GM18868 (cell line): ENCODE results near the gene TECTB.

Experiments used
- ATAC-seq: cut with Tn5 transposase; IDR thresholded peaks from one replicate; pipeline ENCODE4 v1.9.1; 2021; ENCODE audit warnings: mild to moderate bottlenecking, moderate library complexity; ENCODE audit not compliant: unreplicated experiment

Gene TECTB

DNA sequence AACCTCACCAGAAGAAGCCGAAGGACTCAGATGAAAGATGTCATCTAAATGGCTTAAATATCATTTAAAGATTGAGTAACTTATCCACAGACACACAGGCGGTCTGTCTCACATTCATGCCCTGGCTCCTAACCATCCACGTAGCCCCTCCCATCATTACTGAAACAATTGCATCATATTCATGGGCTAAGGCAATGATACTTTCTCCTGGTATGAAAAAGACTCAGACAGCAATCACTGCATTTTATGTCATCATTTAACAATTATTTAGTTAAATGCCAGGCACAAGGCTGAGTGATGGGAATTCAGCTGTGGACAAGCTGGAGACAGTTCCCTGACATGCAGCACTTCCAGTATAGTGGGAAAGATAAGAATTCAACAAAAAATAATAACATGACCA, 11.2 kb upstream of the TECTB start:
- no peak for ATAC-seq

DNA sequence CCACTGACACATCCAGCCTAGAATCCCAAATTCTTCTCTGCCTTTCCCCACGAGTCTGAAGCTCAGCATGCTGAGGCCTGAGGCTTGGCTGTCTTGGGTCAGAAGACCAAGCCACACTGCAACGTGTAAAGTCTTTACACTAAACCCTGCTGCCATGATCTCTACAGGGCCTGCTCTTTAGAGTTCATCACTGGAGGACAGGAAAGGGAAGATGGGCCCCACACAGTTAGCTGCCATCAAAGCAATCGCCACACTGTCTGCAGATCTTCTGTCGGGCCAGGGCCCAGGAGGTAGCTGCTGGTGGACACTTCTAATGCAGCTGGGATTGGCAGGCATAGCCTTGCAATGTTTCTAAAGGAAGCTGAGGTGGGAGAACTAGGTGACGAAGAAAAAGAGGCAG, 8.4 kb upstream of the TECTB start:
- ATAC-seq, result no peak

DNA sequence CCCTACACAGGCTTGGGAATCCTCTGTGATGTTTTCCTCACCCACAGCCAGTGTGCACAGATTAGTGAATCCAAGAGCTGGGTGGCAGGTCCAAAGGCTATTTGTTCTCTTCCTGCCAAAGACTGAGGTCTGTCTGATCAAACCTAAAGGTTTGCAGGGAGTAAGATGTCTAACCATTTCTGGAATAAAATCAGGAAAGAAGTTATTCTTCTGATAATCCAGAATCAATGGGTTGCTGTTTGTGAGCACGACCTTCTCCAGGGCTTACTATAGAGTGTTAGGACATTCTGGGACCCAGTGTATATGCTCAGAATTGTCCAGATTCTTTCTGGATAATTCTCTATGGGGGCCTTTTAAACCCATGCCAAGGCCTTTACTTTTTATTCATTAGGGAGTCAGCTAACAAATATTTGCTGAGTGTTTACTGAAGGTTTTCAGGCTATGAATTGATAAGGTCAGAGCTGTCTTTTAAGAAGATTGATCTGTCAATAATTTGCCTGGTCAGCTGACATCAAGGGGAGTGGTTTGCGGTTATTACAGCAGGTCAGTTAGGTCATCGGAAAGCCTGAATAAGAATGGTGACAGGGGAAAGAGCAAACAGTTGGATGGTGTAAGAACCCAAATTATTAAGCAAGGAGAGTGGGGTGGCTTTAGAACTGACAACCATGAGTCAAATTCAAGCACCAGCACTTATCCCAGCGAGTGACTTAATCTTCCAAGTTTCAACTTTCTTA, 7.5 kb upstream of the TECTB start:
- ATAC-seq, result no peak

DNA sequence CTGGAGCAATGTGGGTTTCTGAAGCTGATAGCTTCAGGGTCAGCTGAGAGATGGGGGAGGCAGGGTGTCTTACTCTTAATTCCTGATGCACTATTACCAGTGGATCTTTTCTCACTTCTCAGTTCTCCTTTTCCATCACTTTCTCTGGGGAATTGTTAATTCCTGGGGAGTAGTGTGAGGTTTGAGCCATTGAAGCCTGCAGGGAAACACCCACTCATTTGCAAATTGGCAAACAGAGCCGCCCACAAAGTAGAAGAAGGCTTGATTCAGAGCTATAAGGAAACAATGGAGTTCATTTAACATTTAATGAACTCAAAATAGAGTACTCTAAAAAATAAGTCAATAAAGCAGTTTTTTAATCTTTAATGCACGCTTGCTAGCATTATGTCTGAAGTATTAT, 4.3 kb upstream of the TECTB start:
- no peak for ATAC-seq

DNA sequence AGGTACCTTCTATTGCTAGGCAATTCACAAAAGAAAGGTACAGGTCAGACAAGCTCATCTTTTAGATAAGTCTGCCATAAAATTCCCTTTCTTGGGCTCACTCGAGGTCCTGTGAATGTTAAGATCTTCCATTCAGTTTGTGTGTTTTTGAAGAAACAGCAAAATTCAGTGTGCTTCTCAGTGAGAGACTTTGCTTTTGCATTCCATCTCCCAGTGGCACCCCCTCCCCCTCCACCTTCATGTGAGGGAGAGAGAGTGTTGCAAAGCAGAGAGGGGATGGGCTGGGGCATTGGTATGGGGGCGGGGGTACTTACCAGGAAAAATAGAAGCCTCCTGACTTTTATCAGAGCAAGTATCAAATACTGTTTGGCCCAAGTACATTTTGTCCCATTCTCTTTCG, 3.8 kb upstream of the TECTB start:
- no peak for ATAC-seq

DNA sequence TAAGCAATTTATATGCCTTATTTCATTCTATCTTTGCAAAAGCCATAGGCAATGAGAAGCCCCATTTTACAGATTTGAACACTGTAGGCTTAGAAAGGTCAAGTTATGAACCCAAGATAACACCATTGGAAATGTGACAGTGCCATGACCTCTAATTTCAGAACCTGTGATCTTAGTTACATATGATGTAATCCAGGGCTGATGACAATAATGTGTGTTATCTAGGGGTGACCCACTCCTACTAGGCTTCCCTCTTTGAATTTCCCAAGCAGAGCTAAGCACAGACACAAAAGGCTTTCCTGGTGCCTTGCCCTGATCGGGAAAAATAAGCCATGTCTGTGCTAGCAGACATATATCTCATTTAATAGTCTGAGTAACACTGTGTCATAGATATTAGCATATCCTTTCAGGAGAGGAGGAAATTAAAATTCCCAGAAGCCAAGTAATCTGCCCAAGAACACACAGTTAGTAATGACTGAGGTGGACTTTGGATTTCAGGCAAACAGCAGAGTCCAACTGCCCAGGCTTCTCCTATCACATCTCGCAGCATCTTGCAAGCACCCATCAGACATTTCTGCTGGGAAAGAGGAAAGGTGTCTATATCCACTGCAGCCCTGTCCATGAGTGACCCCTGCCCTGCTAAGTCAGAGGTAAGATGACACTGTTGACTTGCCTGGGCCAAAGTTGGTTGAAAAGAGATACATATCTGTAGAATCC, 2.8 kb upstream of the TECTB start:
- no peak for ATAC-seq

DNA sequence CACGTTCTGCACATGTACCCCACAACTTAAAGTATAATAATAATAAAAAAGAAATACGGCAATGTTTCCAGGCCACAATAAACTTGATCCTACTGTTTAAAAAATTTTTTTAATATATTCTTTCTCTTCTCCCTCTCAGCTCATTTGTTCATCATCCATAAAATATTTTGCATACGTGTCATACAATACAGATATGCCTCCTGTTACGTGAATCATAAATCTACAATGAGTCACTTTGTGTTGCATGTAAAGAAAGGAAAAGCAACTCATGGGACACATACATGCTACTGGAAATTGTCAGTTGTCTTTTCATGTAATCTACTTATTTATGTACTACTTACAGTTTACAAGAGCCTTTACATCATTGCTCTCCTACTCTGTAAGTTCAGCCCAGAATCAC, 1.1 kb upstream of the TECTB start:
- ATAC-seq, result no peak

DNA sequence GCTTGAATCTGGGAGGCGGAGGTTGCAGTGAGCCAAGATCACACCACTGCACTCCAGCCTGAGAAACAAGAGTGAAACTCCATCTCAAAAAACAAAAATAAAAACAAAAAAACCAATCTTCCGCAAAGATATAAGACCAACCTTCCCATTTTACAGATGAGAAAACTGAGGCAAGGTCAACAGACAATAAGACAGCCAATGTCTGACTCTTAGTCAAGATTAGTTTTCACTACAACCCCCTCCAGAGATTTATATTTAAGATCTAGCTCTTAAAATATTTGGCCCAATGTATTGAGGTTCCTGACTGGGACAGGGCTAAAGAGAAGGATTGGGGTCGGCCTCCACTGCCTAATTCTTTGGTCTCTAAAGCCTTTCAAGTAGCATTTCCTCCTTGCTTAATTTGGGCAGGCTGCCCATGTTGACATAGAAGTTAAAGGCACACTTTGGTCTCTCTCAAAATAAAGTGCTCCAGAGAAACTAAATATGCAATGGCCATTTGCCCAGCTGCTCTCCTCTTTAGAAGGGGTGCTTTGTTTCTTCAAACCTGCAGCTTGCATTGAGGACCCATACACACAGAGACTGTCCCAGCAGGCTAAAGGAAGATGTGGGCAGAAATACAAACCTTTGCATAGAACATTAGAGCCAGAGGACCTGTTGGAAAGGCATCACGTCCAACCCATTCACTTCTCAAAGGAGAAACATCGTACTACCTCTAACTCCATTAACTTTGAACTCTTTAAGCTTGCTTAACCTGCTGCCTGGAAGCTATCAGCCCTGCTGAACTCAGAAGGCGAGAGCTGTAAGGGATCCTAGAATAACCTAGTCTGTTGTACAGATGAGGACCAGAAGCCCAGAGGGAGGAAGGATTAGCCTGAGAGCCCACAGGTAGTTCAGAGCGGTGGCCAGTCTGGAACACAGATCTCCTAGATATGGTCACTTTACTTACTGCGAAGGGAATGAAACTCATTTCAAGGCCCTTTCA, 3.9 kb downstream of the TECTB start:
- ATAC-seq, result no peak

DNA sequence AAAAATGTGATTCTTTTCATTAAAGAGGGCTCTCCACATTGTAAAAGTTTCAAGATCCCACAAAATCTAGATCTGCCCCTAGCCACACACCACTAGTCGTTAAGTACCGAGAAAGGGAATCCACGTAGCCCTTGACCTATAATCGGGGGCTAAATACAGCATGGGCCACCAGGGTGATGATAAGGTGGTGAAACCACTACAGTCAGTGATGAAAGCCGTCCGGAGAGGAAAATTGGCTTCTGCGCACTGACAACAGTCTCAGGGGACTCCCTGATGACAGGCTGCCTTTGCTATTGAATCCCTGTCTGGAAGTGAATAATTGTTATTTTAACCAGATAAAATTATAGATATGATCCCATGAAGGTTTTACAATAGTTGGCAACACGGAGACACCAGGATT, 4.6 kb downstream of the TECTB start:
- ATAC-seq, result no peak

DNA sequence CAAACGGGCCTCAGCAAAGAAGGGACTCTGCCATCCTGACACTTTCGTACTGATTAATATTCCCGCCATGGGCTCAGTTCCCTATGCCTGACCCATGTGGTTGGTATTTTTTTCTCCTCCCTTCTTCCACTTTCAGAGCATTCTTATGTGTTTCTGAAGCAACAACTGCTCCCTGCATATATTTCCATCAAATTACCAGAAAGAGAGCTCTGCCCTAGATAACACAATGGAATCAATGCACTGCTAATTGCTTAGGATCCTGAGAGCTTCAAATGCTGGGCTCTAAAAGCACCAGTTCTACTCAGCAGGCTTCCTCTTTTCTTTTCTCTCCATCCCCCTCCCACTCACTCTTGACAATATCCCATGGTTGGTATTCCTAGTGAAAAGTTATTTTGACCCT, 5.3 kb downstream of the TECTB start:
- no peak for ATAC-seq

DNA sequence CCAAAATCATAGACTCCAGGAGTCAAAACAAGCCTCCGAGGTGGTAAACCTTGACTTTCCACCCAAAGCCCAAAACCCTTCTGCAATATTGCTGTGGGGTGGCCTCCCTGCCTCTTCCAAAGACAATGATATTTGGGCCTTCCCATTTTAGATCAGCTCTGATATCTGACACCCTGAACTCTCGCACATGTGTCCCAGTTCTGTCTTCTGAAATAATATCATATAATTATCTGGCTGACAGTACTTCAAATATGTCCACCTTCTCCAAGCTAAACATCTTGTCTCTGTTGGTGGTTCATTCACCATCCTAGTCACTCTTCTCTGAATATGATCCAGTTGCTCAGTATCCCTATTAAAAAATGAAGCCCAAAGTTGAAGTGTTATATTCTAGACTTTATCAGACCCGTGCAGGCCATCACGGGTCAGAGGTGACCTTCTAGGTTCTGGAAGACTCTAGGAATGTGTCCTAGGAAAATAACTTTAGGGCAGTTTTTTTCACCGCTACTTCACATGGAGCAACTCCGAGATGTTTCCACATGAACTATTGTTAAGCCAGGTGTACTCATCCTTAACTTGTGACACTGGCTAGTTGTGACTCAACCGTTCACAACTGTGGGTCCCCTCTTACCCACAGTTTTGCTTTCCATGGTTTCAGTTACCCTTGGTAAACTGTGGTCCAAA, 6.3 kb downstream of the TECTB start:
- no peak for ATAC-seq

DNA sequence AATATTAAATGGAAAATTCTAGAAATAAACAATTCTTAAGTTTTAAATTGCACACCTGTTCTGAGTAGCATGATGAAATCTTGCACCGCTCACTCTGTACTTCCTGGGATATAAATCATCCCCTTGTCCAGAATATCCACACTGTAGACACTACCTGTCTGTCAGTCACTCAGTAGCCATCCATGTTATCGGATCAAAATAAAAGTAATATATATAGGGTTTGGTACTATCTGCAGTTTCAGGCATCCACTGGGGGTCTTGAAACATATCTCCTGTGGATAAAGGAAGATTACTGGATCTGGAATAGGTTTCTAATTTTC, 6.8 kb downstream of the TECTB start:
- no peak for ATAC-seq

DNA sequence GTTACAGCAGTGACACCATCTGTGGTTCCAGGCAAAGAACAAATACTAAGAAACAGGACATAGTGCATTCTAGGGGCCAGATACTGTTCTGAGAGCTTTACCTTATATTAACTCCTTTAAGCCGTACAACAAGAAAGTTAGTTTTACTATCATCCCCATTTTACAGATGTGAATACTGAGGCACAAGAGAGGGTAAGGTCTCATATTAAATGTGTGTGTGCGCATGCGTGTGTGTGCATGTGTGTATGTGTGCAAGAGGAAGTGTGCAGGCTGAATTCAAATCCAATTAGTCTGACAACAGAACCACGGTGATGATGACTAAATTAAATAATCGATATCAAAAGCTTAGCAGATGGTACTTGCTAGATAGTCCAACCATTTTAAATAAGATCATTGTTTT, 11.0 kb downstream of the TECTB start:
- no peak for ATAC-seq

DNA sequence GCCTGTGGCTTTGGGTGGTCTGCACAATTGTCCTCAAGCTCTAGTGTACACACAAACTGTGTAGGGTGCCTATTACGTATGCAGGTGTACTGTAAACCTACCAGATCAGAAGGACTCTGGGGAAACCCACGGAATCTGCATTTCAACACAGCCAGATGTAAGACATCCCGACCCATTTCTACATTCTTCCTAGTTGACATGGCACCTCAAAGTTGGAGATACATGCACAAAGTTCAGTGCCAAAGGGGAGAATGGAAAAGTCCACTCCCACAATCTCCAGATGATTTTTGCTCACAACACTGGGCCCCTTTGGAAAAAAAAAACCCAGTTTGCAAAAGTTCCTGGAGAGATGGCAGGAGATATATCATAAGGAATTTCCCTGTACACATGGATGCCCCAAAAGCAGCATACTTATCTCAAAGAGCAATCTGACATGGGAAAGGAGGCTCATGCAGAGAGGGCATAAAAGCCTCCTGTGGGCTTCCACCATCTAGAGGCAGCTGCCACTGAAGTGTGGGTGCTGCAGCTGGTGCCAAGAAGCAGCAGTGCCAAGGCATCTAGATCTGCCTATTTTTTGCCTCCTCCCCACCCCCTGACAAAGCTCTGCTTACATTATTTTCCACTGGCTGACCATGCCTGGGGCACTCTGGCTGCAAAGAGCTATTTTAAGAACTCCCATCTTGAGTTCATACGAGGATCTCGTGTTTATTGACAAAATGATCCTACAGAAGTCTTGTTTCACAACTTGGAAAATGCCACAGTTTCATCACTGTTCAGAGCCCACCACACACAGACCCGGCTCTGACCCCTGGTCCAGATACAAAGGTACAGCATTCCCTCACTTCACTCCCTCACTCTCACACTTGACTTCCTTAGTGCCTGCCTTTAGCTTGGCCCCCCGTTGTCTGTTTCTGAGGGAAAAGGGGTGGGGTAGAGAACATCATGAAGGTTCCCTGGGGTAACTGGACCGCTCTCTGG, 12.9 kb downstream of the TECTB start:
- ATAC-seq, result no peak

DNA sequence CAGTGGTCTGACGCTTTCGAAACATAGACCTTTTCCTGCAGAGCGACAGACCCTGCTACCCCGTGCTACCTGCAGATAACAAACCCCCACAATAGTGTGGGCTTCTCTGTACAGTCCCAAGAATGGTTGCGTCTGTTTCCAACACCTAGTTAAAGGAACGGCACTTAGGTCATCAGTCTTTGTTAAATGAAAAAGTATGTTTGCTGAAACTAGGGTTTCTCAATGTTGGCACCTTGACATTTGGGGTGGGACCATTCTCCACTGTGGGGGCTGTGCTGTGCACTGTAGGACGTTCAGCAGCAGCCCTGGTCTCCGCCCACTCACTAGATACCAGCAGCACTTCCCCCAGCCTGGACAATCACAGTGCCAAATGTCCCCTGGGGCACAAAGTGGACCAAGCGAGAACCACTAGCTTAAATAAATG, 13.7 kb downstream of the TECTB start:
- ATAC-seq, result no peak

DNA sequence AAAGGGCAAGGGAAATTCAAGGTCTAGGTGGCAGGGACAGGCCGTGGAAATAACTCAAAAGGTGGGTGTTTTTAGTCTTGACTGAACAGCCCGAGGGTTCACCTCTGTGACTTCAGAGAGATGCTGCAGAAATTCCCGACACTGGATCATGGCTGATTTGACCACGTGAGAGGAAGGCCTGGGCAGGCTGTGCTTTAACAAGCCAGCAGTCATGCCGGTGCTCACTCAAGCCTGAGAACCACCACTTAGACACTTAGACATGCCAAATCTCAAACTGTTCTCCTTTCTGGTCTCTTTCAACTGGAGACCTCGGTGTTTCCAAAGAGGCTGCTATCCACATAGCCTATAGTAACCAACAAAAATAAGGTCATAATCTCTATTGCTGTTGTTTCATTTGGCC, 15.4 kb downstream of the TECTB start:
- peak; percentile 46 for ATAC-seq

DNA sequence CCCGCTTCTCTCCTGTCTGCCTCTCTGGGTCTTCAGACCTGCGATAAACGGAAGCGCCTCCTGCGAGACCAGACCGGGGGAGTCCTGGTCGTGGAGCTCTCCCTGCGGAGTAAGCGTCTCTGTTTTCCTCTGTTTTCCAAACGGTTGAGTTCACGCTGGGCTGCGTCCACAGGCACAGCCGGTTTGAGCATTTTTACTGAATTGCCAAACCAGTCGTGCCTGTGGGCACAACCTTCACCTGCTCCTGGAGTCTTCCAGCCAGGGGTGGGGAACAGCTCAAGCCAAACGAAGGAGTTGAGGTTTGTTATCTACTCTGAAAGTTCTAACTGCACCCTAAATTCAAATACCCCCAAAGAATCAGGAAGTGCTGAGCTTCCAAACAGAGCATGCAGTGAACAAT, 16.3 kb downstream of the TECTB start:
- ATAC-seq, result no peak

DNA sequence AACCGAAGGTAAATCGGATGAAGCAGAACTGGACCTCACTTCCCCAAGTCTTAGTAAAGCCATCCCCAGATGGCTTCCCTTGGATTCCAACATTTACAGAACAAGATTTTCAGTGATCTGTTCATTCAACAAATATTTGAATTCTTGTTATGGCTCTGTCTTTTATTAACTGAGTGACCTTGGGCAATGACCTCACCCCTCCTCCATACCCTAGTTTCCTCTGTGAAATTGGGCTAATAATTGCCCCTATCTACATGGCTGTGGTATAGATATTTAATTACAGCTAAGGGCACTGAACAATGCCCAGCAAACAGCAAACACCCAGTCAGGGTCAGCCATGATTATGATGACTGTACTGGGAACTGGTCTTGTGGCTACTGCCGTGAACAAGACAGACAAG, 19.1 kb downstream of the TECTB start:
- ATAC-seq, result no peak

DNA sequence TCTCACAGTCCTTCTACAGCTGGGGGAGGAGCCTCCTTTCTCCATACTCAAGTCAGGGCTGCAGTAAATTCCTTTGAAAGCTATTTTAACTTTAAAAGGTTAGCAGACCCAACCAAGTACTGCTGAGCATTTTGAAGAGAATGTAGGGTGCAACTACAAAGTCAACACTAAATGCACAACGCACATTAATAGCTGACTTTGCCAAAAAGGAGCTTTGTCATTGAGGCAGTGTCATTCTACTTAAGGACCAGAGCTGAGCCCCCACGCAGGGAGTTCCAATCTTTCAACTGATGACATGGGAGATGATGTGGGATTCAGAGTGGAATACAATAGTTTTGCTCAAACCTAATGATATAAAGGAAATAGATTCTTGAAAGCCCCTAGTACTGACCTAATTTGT, 20.3 kb downstream of the TECTB start:
- no peak for ATAC-seq

DNA sequence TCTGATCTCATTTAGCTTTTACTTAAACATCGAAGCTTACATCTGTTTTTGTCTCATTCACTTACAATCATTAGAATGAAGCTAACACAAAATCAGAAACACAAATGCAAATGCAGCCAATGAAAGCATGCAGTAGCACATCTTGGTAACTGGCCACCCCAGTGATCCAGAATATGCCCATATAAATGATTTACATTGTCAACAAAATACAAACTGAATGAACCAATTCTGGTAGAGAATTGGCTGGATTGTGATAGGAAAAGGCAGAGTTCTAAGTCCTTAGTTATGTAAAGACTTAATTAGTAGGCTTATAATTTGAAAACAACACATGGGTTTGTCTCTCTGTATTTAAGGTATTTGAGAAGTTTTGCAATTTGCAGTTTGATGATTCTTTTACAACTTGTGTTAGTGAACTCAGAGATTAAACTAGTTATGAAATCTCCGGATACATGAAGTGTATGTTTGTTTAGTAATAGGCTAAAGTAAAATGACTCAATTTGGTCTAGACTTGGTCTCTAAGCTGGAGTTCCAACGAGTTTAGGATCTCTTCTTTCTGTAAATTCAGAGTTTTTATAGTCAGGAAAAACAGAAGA, 21.2 kb downstream of the TECTB start:
- ATAC-seq, result no peak
